K562 (cell line): ENCODE measurements around the gene UBE2D2. TPM values are rescaled to one million over a fixed set of nuclear protein-coding genes. Genes with fewer than 3 reads are reported as not detected.

ENCODE experiments used
- ATF1 ChIP-seq, 2 experiments: fragments of 450-650 bp in 1 of 2; IDR thresholded peaks; 2 replicates each; pipeline ENCODE4 v1.6.1; 2016; ENCODE audit warnings: missing compliant biosample characterization in 1 of 2, missing genetic modification characterization in 1 of 2
- COPS2 ChIP-seq: fragments of 450-650 bp; conservative IDR thresholded peaks from 2 replicates; pipeline ENCODE4 v1.6.1; 2016; ENCODE audit warnings: mild to moderate bottlenecking, moderate library complexity
- CTBP1 ChIP-seq: fragments of 450-650 bp; IDR thresholded peaks from 2 replicates; pipeline ENCODE4 v1.6.1; 2016; ENCODE audit warnings: borderline replicate concordance
- DIDO1 ChIP-seq: fragments of 450-650 bp; IDR thresholded peaks from 2 replicates; pipeline ENCODE4 v1.6.1; 2016; ENCODE audit warnings: low read depth, missing biosample characterization, missing genetic modification characterization
- EP400 ChIP-seq: fragments of 450-650 bp; IDR thresholded peaks from 2 replicates; pipeline ENCODE4 v1.6.1; 2017; ENCODE audit warnings: antibody characterized with exemption, mild to moderate bottlenecking, moderate library complexity
- ETS2 ChIP-seq: IDR thresholded peaks from 2 replicates; pipeline ENCODE4 v1.6.1; 2016; ENCODE audit warnings: borderline replicate concordance, missing genetic modification characterization, mild to moderate bottlenecking, moderate library complexity, missing compliant biosample characterization; ENCODE audit not compliant: poor library complexity, severe bottlenecking
- MYBL2 ChIP-seq, 2 experiments: fragments of 450-650 bp in 1 of 2; sonication (generic) in 1 of 2; formaldehyde crosslinking in 1 of 2; IDR thresholded peaks; 2 replicates each; pipeline versions ENCODE4 v1.6.1 to v1.8.1; 2017 to 2022; ENCODE audit warnings: borderline replicate concordance in 1 of 2, inconsistent platforms in 1 of 2, low read depth in 1 of 2, mild to moderate bottlenecking in 1 of 2, missing genetic modification reagents in 1 of 2, moderate library complexity in 1 of 2
- NONO ChIP-seq, 2 experiments: fragments of 200-400 bp in 1 of 2; fragments of 450-650 bp in 1 of 2; formaldehyde crosslinking in 1 of 2; IDR thresholded peaks; 2 replicates each; pipeline ENCODE4 v1.6.1; 2017; ENCODE audit warnings: low read depth in 2 of 2, mild to moderate bottlenecking in 2 of 2, moderate library complexity in 2 of 2, low read length in 1 of 2
- NR1H2 ChIP-seq: sonication (generic); formaldehyde crosslinking; IDR thresholded peaks from 2 replicates; pipeline ENCODE4 v1.4.0; 2020; ENCODE audit warnings: mild to moderate bottlenecking, missing genetic modification reagents
- NUFIP1 ChIP-seq: fragments of 450-650 bp; IDR thresholded peaks from 2 replicates; pipeline ENCODE4 v1.6.1; 2018; ENCODE audit not compliant: partially characterized antibody
- PHF21A ChIP-seq: fragments of 450-650 bp; IDR thresholded peaks from 2 replicates; pipeline ENCODE4 v1.6.1; 2017; ENCODE audit warnings: low read depth, borderline replicate concordance
- PRMT5 ChIP-seq: sonication (generic); formaldehyde crosslinking; IDR thresholded peaks from 2 replicates; pipeline ENCODE4 v1.5.0; 2020; ENCODE audit warnings: missing genetic modification reagents
- SIN3A ChIP-seq, 2 experiments: fragments of 150-350 bp in 1 of 2; IDR thresholded peaks; 2 replicates each; pipeline ENCODE4 v1.6.1; 2011 to 2016; ENCODE audit warnings: borderline replicate concordance in 2 of 2, low read depth in 2 of 2, low read length in 2 of 2, mild to moderate bottlenecking in 2 of 2, moderate library complexity in 2 of 2; ENCODE audit not compliant: control insufficient read depth in 1 of 2
- TEAD4 ChIP-seq, 2 experiments: sonication (generic) in 1 of 2; formaldehyde crosslinking in 1 of 2; IDR thresholded peaks; 2 replicates each; pipeline versions ENCODE4 v1.6.1 to v1.8.0; 2012 to 2022; ENCODE audit warnings: borderline replicate concordance in 1 of 2, inconsistent platforms in 1 of 2, low read length in 1 of 2, mild to moderate bottlenecking in 1 of 2, missing genetic modification reagents in 1 of 2
- ZNF311 ChIP-seq: fragments of 250-450 bp; sonication (Bioruptor Pico); IDR thresholded peaks from 2 replicates; pipeline ENCODE4 v1.4.0; 2020; ENCODE audit warnings: mild to moderate bottlenecking, moderate library complexity
- polyA plus RNA-seq, 8 experiments: library from polyadenylated mRNA; depleted of rRNA in 4 of 8; stranded (reverse) in 5 of 8; unstranded in 3 of 8; fragments of >200 nt; fragmentation: Nextera tagmentation in 2 of 8; fragmentation: Illumina TruSeq in 1 of 8; extraction: Ambion mirVana in 2 of 8; extraction: Trizol in 1 of 8; gene quantifications; 2 replicates each; pipeline versions ENCODE4 v1.2.1 to v1.2.3, GENCODE V29; 2011 to 2014; ENCODE audit warnings: inconsistent platforms in 1 of 8, missing spikeins in 1 of 8
- total RNA-seq, 7 experiments: library from RNA; depleted of rRNA in 6 of 7; stranded (reverse); fragments of >200 nt in 6 of 7; fragmentation: Illumina TruSeq in 2 of 7; extraction: Trizol in 2 of 7; gene quantifications; 2 replicates each; pipeline versions ENCODE4 v1.2.1 to v1.2.3, GENCODE V29; 2011 to 2021; ENCODE audit warnings: low replicate concordance in 1 of 7
- TF ChIP-seq, protein P1 (sequence below), 2 experiments: fragments of 450-650 bp in 1 of 2; sonication (generic) in 1 of 2; formaldehyde crosslinking in 1 of 2; IDR thresholded peaks in 1 of 2; conservative IDR thresholded peaks in 1 of 2; 2 replicates each; pipeline versions ENCODE4 v1.6.1 to v1.8.1; 2016 to 2023; ENCODE audit warnings: mild to moderate bottlenecking in 2 of 2, moderate library complexity in 2 of 2, inconsistent platforms in 1 of 2, missing genetic modification reagents in 1 of 2
- TF ChIP-seq, protein P2 (sequence below): conservative IDR thresholded peaks from 2 replicates; pipeline ENCODE4 v1.6.1; 2011; ENCODE audit warnings: low read depth, mild to moderate bottlenecking, low read length; ENCODE audit not compliant: control insufficient read depth
- TF ChIP-seq, protein P3 (sequence below): sonication (generic); formaldehyde crosslinking; IDR thresholded peaks from 2 replicates; pipeline ENCODE4 v1.9.0; 2022; ENCODE audit warnings: mild to moderate bottlenecking, missing genetic modification reagents
- TF ChIP-seq, protein P4 (sequence below), 2 experiments: fragments of 450-650 bp; conservative IDR thresholded peaks; 2 replicates each; pipeline ENCODE4 v1.6.1; 2017; ENCODE audit warnings: mild to moderate bottlenecking in 2 of 2, moderate library complexity in 2 of 2

The UBE2D2 gene
- total and polyA plus RNA-seq, 9 of the 15 experiments (the other 6 are each of a cell fraction or from before 2014, with no cell fraction given): 53.6 to 198 (median 122) TPM

DNA sequence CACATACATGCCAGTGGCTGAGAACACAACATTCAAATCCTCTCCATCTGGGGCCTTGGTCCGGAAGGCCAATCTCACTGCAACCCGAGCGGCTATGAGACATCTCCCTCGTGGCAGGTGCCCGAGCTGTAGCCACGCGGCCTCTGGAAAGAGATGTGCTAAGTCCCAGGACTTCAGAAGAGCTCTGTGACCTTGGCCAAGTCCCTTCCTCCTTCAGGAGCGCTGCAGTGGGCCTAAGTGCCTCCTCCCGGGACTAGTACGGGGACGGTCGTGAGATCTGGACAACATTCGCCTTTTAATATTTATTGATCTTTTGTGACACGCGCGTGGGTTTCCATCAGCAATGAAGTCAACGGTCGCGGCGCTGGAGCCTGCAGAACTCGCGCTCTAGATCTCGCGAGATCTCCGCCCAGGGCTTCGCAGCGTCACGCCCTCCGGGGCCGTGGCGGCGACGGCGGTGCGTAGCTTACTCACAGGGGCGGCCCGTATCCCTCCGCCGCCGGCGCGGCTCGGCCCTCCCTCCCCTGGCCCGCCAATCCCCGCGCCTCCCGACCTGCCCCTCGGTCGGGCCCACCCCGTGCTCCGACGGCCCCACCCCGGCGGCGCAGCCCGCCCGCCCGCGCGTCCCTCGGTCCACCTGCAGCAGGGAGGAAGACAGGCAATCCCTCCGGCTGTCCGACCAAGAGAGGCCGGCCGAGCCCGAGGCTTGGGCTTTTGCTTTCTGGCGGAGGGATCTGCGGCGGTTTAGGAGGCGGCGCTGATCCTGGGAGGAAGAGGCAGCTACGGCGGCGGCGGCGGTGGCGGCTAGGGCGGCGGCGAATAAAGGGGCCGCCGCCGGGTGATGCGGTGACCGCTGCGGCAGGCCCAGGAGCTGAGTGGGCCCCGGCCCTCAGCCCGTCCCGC is at the start of gene UBE2D2 (continued):
- peak; percentile 72 for TF ChIP-seq MYBL2 (IDR thresholded peaks at IDR 0.05; ENCODE audit: low read depth)
- TF ChIP-seq MYBL2 (CRISPR knock-in tag; IDR thresholded peaks at IDR 0.05; ENCODE audit: borderline replicate concordance): peak; percentile 37; the same call in 1 of the 2 replicates
- TF ChIP-seq, protein P1, sequence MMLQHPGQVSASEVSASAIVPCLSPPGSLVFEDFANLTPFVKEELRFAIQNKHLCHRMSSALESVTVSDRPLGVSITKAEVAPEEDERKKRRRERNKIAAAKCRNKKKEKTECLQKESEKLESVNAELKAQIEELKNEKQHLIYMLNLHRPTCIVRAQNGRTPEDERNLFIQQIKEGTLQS (IDR thresholded peaks at IDR 0.05): no peak; the same call in 1 of the 2 replicates
- TF ChIP-seq, protein P1 (CRISPR knock-in tag; conservative IDR thresholded peaks at IDR 0.05): peak; percentile 78
- no peak for TF ChIP-seq COPS2
- peak; percentile 59 to 63; a peak in 2 of 4 replicates for TF ChIP-seq NONO (IDR thresholded peaks at IDR 0.05; ENCODE audit: low read depth in 2 of 2, low read length in 1 of 2)
- no peak for TF ChIP-seq NUFIP1
- no peak for TF ChIP-seq NR1H2 (CRISPR knock-in tag)
- TF ChIP-seq TEAD4 (IDR thresholded peaks at IDR 0.05; ENCODE audit: low read length): no peak
- no peak for TF ChIP-seq TEAD4 (CRISPR knock-in tag; IDR thresholded peaks at IDR 0.05; ENCODE audit: borderline replicate concordance)
- no peak for TF ChIP-seq ETS2 (tag)
- TF ChIP-seq, protein P2, sequence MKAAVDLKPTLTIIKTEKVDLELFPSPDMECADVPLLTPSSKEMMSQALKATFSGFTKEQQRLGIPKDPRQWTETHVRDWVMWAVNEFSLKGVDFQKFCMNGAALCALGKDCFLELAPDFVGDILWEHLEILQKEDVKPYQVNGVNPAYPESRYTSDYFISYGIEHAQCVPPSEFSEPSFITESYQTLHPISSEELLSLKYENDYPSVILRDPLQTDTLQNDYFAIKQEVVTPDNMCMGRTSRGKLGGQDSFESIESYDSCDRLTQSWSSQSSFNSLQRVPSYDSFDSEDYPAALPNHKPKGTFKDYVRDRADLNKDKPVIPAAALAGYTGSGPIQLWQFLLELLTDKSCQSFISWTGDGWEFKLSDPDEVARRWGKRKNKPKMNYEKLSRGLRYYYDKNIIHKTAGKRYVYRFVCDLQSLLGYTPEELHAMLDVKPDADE: 0 out of 2 replicates have a peak, but pooled peaks have one; percentile 26
- TF ChIP-seq, protein P3, sequence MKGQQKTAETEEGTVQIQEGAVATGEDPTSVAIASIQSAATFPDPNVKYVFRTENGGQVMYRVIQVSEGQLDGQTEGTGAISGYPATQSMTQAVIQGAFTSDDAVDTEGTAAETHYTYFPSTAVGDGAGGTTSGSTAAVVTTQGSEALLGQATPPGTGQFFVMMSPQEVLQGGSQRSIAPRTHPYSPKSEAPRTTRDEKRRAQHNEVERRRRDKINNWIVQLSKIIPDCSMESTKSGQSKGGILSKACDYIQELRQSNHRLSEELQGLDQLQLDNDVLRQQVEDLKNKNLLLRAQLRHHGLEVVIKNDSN (CRISPR knock-in tag): no peak
- TF ChIP-seq ATF1 (CRISPR knock-in tag; IDR thresholded peaks at IDR 0.05): peak; percentile 67
- peak; percentile 87 for TF ChIP-seq ATF1 (tag; IDR thresholded peaks at IDR 0.05)
- TF ChIP-seq CTBP1: peak; percentile 69; the same call in 1 of the 2 replicates
- TF ChIP-seq SIN3A (IDR thresholded peaks at IDR 0.05; ENCODE audit: borderline replicate concordance in 2 of 2, control insufficient read depth in 1 of 2, low read depth in 2 of 2, low read length in 2 of 2): peak; percentile 16 to 47; a peak in 2 of 4 replicates
- TF ChIP-seq PHF21A: no peak
- TF ChIP-seq, protein P4, sequence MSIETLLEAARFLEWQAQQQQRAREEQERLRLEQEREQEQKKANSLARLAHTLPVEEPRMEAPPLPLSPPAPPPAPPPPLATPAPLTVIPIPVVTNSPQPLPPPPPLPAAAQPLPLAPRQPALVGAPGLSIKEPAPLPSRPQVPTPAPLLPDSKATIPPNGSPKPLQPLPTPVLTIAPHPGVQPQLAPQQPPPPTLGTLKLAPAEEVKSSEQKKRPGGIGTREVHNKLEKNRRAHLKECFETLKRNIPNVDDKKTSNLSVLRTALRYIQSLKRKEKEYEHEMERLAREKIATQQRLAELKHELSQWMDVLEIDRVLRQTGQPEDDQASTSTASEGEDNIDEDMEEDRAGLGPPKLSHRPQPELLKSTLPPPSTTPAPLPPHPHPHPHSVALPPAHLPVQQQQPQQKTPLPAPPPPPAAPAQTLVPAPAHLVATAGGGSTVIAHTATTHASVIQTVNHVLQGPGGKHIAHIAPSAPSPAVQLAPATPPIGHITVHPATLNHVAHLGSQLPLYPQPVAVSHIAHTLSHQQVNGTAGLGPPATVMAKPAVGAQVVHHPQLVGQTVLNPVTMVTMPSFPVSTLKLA (conservative IDR thresholded peaks at IDR 0.05): peak; percentile 73 to 85; a peak in 3 of 4 replicates
- no peak for TF ChIP-seq DIDO1 (tag)
- peak; percentile 98 for TF ChIP-seq EP400
- no peak for TF ChIP-seq ZNF311 (CRISPR knock-in tag)
- TF ChIP-seq PRMT5 (CRISPR knock-in tag): no peak
